Skeletal muscle satellite cell (primary cell): Measurements from ENCODE around the gene GNAI2.

ENCODE experiments used
- H3K27me3 ChIP-seq: 2 replicates; pipeline ENCODE4 v1.7.0; 2013; ENCODE audit warnings: low read length; ENCODE audit not compliant: control insufficient read depth, insufficient read depth
- H3K36me3 ChIP-seq: 2 replicates; pipeline ENCODE4 v1.7.0; 2013; ENCODE audit warnings: mild to moderate bottlenecking, control low read depth, low read length; ENCODE audit not compliant: insufficient read depth
- H3K4me1 ChIP-seq: 2 replicates; pipeline ENCODE4 v1.7.0; 2013; ENCODE audit warnings: low read length; ENCODE audit not compliant: control insufficient read depth, insufficient read depth
- H3K4me2 ChIP-seq: 2 replicates; pipeline ENCODE4 v1.7.0; 2013; ENCODE audit warnings: mild to moderate bottlenecking, low read length
- H3K4me3 ChIP-seq: 2 replicates; pipeline ENCODE4 v1.7.0; 2013; ENCODE audit warnings: low read length
- H3K9ac ChIP-seq: 2 replicates; pipeline ENCODE4 v1.7.0; 2013; ENCODE audit warnings: mild to moderate bottlenecking, low read depth, low read length, moderate library complexity
- H3K9me3 ChIP-seq: replicated peaks from 2 replicates; pipeline ENCODE4 v1.7.0; 2013; ENCODE audit warnings: mild to moderate bottlenecking, control low read depth, low read length

Gene GNAI2

DNA sequence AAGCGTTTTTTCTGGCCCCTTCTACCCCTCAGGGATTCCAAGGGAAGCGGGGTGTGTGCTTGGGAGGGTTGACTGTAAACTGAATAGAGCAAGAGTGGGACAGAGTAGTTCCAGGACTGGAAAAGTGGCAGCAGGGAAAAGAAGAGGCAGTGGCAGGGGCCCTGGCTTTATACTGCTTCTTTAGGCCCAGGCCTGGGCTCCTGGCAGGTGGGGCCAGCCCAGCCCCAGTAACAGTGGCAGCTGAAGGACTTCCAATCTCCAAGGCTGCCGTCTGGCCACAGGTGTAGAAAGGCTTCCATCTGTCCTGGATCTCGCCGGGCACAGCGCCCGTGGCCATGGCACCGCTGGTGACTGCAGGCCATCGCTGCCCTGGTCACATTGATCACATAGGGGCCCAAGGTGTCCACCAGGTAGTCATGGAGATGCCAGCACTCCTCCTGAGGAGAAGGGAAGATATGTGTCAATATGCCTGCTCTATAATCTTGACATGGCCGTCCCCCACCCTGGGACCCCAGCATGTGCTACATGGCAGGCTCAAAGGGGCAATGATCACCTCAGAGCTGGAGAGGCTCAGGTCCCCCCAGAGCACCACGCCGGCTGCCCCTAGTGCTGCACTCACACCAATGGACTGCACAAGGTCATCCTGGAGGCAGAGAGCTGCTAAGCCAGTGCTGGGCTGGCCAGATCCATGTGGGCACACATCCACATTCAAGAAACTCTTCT is 57.2 kb downstream of the GNAI2 start:
- peak overlapping the region; percentile 86 for H3K4me2 ChIP-seq
- H3K27me3 ChIP-seq: no peaks in the 10 kb centered on the region
- no peaks in the 10 kb centered on the region for H3K9me3 ChIP-seq
- peaks cover 9% of the 10 kb centered on the region for H3K4me1 ChIP-seq
- H3K9ac ChIP-seq: peak overlapping the region; percentile 66
- peaks cover 19% of the 10 kb centered on the region for H3K36me3 ChIP-seq
- H3K4me3 ChIP-seq: peak overlapping the region; percentile 66

DNA sequence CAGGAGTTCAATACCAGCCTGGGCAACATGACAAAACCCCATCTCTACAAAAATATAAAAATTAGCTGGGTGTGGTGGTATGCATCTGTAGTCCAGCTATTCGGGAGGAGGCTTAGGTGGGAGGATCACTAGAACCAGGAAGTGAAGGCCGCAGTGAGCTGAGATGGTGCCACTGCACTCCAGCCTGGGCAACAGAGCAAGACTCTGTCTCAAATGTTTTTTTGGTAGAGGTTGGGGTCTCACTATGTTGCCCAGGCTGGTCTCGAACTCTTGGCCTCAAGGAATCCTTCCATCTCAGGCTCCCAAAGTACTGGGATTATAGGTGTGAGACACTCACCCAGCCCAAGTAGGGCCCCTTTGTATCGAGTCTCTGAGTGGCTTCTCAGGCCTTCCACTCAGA is 58.1 kb downstream of the GNAI2 start:
- Histone ChIP-seq H3K9ac (no peak overlapping the region), H3K4me1 (peaks cover 17% of the 10 kb centered on the region), H3K4me3 (no peak overlapping the region), H3K36me3 (peaks cover 13% of the 10 kb centered on the region), H3K4me2 (no peak overlapping the region), H3K27me3 (no peaks in the 10 kb centered on the region), H3K9me3 (no peaks in the 10 kb centered on the region)

DNA sequence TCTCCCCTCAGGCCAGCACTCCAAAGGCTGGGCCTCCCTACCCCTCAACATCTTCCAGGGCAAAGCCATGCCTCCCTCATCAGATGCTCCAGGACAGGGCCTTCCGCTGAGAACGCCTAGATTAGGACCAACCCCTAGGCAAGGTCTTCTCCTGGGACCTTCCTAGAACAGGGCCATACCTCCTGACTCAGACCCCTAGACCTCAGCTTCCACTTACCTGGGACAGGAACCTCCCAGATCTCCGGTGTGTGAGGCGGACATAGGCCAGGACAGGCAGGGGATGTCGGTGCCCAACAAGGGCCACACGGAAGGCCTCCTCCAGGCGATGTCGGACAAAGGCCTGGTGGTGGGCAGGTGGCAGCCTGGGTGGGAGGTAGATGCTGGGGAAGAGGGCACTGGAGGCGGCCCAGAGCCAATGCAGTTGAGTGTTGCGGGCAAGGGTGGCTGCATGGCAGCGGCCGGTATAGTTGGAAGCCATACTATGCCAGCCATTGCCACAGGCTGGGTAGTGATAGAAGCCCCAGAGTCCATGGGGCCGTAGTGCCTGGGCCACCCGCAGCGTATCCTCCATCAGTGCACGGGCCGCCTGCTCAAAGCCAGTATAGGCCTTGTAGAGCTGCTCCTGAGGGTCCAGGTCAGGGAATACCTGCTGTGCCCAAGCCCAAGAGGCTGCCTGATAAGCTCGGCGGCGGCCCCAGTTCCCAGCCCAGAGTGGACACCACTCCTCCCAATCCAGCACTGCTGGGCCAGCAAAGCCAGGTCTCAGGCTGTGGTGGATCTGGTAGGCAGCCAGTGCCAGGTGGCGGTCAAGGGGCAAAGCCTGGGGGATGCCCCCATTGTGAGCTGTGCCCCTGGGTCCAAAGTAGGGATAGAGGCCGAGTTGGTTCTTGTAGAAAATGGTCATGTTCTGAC is 58.7 kb downstream of the GNAI2 start:
- peaks cover 7% of the 10 kb centered on the region for H3K36me3 ChIP-seq
- no peak overlapping the region for H3K9ac ChIP-seq
- H3K4me3 ChIP-seq: no peak overlapping the region
- no peaks in the 10 kb centered on the region for H3K27me3 ChIP-seq
- H3K9me3 ChIP-seq: no peaks in the 10 kb centered on the region
- H3K4me2 ChIP-seq: no peak overlapping the region
- peaks cover 18% of the 10 kb centered on the region for H3K4me1 ChIP-seq

DNA sequence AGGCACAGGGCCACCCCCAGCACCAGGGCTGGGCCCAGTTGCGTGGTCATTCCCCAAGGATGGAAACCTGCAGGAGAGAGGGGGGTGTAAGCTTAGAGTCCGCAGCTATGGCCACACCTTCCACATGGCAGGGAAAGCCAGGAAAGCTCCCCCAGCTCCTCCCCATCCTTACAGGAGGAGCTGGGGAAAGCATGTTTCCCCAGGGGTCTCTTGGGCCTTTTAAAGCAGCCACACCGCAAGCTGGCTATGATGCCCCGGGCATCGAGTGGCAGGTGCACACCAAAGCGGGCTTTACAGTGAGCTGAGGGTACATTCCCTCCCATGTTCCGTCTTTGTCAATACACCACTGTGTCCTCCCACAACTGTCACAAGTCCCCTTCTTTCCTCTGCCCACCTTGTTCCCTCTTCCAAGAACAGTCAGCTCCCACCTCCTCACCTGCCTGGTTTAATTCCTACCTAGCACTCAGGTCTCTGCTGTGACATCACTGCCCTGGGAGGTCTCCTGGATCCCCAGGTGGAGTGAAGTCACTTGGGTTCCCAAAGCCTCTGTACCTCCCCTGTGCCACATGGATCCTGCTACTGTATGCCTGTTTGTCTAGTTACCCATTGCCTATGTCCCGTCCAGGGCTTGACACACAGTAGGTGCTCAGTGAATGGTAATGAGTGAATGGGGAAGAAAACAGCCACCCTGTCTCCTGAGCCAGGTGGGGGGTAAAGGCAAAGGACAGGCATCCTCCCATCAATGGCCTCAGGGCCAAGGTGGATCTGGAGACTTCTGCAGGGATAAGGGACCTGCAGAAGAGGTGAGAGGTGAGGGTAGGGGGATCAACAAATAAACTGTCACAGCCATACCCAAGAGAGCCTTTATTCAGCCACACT is 59.8 kb downstream of the GNAI2 start:
- H3K9ac ChIP-seq: no peak overlapping the region
- no peaks in the 10 kb centered on the region for H3K9me3 ChIP-seq
- peaks cover 28% of the 10 kb centered on the region for H3K4me1 ChIP-seq
- no peak overlapping the region for H3K4me3 ChIP-seq
- no peaks in the 10 kb centered on the region for H3K36me3 ChIP-seq
- no peaks in the 10 kb centered on the region for H3K27me3 ChIP-seq
- H3K4me2 ChIP-seq: no peak overlapping the region

DNA sequence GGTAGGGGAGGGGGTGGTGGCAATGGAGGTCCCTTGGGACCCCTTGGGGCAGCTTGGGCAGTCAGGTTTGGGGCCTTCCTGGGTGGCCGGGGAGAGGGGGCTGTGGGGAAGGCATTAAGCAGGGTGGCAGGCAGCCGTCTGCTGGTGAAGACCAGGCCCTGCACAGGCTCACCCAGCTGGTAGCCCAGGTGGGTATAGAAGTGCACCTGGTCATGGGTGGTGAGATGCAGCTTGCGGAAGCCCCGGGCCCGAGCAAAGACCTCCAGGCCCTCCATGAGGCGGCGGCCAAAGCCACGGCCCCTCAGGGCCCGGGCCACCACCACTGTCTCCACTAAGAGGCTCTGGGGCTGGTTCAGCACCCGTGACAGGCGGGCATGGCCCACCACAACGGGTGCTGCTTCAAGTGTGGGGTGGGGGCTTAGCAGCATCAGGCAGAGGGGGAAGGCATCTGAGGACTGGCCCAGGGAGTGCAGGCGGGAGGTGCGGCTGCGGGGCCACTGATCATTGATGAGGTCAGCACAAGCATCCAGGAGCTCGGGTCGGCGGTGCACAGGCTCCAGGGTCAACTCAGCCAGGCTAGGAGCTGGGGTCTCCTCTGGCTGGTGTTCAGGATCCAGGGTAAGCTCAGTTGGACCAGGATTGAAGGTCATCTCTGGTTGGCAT is 60.8 kb downstream of the GNAI2 start:
- H3K9me3 ChIP-seq: no peaks in the 10 kb centered on the region
- no peak overlapping the region for H3K9ac ChIP-seq
- no peak overlapping the region for H3K4me3 ChIP-seq
- H3K4me1 ChIP-seq: peaks cover 28% of the 10 kb centered on the region
- no peaks in the 10 kb centered on the region for H3K36me3 ChIP-seq
- H3K4me2 ChIP-seq: no peak overlapping the region
- no peaks in the 10 kb centered on the region for H3K27me3 ChIP-seq

DNA sequence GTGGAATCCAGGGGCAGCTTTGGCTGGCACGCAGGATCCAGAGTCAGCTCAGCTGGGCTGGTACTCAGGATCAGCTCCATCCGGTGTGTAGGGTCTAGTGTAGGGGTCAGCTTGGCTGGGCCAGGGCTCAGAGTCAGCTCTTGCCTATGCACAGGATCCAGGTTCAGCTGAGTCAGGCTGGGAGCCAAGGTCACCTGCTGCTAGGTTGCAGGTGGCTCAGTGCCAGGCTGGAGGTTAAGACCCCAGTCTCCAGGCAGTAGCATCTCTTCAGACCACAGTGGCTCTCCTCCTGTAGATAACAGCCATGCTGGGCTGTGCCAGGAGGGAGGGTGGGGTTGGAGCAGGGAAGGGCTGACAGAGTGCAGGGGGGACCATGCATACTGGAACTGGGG is 61.4 kb downstream of the GNAI2 start:
- Histone ChIP-seq H3K27me3 (no peaks in the 10 kb centered on the region), H3K4me3 (no peak overlapping the region), H3K9ac (no peak overlapping the region), H3K4me2 (no peak overlapping the region), H3K36me3 (no peaks in the 10 kb centered on the region), H3K9me3 (no peaks in the 10 kb centered on the region), H3K4me1 (peaks cover 28% of the 10 kb centered on the region)

DNA sequence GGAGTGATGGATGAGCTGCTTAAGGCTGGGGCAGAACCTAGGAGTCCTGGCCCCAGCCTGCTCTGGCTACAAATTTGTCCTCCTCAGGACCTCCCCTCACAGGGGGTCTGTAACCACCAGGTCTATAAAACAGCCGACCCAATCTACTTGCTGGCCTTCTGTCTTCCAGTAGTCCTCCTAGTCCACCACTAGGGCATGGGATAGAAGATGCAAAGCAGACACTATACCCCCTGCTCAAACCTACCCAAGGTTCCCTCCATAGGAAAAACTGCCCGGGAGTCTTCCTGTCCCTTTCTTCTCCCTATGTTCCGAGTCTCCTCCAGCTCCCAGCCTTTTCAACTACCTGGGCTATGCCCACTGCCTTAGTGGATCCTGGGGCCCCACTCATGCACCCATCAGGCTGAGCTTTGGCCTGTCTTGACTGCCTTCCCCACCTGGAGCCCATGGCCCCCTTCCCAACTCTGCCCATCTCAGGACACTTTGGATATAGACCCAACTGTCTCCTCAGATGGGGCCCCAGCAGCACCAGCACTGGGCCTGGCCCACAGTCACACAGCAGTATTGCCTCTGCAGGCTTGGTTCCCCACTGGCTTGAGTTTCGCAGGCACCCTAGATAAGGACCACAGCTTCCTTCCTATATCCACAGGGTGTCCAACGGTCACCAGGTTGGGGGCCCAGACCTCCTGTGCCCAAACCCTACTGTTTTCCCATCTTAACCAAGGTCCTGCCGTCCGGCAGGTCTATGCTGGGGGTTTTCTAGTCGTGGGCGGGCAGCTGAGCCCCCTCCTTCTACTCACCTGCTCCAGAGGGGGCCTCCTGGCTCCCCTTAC is 62.1 kb downstream of the GNAI2 start:
- H3K36me3 ChIP-seq: no peaks in the 10 kb centered on the region
- no peaks in the 10 kb centered on the region for H3K9me3 ChIP-seq
- peaks cover 22% of the 10 kb centered on the region for H3K4me1 ChIP-seq
- H3K4me2 ChIP-seq: peak overlapping the region; percentile 99
- no peaks in the 10 kb centered on the region for H3K27me3 ChIP-seq
- peak overlapping the region; percentile 86 for H3K9ac ChIP-seq
- peak overlapping the region; percentile 97 for H3K4me3 ChIP-seq

DNA sequence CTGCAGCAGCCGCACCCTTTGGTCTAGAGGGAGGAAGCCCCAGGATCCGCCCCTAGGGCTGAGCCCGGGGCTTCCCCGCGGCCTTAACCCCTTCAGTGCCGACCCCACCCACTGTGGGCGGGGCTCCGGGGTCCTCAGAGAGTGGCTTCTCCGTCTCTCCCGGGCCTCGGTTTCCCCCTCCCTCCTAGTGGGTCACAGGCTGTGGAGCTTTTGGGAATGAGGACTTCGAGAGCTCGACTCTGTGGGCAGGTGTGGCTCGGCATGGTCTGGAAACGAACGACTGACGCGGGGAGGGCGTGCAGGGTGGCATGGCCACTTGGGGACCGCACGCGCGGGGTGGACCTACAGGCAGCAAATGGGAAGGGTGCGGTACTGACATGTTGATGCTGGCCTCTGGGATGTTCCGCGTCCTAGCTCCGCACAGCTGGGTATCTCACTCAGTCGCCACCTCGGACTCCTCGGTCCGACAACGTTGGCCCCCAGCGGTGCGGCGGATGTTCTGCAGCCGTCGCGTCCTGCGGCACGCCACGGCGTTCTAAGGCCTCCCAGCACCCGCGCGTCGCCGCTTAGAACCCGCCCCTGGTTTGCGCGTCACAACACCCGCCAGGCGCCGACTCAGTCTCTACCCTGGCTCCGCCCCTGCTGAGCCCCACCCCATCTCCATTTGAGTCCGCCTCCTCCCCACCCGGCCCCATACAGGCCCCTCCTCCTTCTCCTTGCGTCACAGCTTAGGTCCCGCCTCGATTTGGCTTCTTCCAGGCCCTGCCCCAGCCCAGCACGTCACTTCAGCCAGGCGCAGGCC is 63.0 kb downstream of the GNAI2 start, which contains the start of the genes HYAL3 and NAA80:
HYAL3 (minus strand) TSS at position 570 of the 802 bp plus-strand sequence. CDS start 3,803 bp downstream, outside the sequence.
NAA80 (minus strand) TSS at position 570 of the 802 bp plus-strand sequence. CDS start 1,942 bp downstream, outside the sequence.
- H3K9me3 ChIP-seq: no peaks in the 10 kb centered on the region
- H3K4me1 ChIP-seq: peaks cover 22% of the 10 kb centered on the region
- H3K9ac ChIP-seq: peak within 1 kb of the TSS; percentile 86
- H3K27me3 ChIP-seq: no peaks in the 10 kb centered on the region
- H3K36me3 ChIP-seq: no peaks in the 10 kb centered on the region
- peak within 1 kb of the TSS; percentile 97 for H3K4me3 ChIP-seq
- H3K4me2 ChIP-seq: peak within 1 kb of the TSS; percentile 99

DNA sequence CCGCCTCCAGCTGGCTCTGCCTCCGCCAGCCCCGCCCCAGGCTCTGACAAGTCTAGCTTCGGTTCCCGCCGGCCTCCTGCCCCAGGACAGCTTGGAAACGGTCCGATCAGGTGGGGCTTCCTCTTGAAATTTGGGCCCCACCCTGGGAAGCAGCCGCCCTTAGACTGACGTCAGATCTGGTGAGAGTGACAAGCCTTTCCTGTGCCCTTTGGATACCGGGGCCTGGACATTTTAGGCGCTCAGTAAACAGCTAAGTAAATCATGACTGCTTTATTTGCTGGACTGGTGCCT is 63.6 kb downstream of the GNAI2 start:
- H3K9me3 ChIP-seq: no peaks in the 10 kb centered on the region
- peak overlapping the region; percentile 68 for H3K4me3 ChIP-seq
- H3K27me3 ChIP-seq: no peaks in the 10 kb centered on the region
- H3K4me2 ChIP-seq: peak overlapping the region; percentile 87
- no peaks in the 10 kb centered on the region for H3K36me3 ChIP-seq
- H3K4me1 ChIP-seq: peaks cover 22% of the 10 kb centered on the region
- peak overlapping the region; percentile 76 for H3K9ac ChIP-seq
